Right lung (tissue), 5 donors: ENCODE measurements around the gene NRDE2. TPM values are rescaled to one million over a fixed set of nuclear protein-coding genes. Genes with fewer than 3 reads are reported as not detected.
"Not testable (repeated sequence)": the region's sequence is repeated elsewhere in the genome, so short reads cannot be mapped to it uniquely, and the experiment has no call there.

ENCODE experiments used
- DNase-seq, 2 donors: peaks; one replicate each; pipeline ENCODE4 v3.0.0-alpha.2; 2013
- polyA plus RNA-seq, 5 donors: library from polyadenylated mRNA; unstranded; fragments of 120-200 nt; gene quantifications; one replicate each; pipeline versions ENCODE4 v1.2.1 to v1.2.3, GENCODE V29; 2013; ENCODE audit warnings: inconsistent platforms in 1 of 5, low replicate concordance in 1 of 5; ENCODE audit not compliant: insufficient read length in 5 of 5, insufficient read depth in 1 of 5

The NRDE2 gene
- polyA plus RNA-seq, 5 donors: 17.4 to 24.7 (median 20.0) TPM

DNA sequence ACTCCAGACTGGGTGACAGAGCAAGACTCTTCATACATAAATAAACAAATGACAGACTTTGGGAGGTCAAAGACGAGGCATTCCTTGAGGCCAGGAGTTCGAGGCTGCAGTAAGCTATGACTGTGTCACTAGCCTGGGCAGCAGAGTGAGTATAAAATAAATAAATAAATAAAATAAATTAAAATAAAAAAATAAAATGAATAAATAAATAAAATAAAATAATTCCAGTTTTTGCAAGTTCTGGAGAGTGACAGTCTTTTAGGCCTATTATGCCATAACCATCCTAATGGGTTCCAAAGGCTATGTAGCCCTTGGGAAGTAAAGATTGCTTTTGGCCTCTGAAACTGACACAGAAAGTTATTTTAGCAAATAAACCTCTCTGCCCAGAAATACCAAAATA lies 16.5 kb upstream of the NRDE2 start:
- no peak for DNase-seq

DNA sequence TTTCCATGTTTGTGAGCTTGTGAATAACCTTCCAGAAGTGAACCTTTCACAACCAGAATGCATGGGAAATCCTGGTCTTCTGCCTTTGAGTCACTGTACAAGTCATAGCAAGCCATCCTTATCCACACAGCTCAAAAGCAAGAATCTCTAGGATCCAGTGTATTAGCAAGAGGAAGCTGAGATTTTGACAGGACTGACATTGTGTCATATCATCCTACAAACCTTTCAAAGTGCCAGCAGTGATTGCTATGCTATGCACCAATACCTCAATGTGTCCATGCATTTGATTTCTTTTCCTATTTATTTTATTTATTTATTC lies 13.5 kb upstream of the NRDE2 start:
- DNase-seq: no peak

DNA sequence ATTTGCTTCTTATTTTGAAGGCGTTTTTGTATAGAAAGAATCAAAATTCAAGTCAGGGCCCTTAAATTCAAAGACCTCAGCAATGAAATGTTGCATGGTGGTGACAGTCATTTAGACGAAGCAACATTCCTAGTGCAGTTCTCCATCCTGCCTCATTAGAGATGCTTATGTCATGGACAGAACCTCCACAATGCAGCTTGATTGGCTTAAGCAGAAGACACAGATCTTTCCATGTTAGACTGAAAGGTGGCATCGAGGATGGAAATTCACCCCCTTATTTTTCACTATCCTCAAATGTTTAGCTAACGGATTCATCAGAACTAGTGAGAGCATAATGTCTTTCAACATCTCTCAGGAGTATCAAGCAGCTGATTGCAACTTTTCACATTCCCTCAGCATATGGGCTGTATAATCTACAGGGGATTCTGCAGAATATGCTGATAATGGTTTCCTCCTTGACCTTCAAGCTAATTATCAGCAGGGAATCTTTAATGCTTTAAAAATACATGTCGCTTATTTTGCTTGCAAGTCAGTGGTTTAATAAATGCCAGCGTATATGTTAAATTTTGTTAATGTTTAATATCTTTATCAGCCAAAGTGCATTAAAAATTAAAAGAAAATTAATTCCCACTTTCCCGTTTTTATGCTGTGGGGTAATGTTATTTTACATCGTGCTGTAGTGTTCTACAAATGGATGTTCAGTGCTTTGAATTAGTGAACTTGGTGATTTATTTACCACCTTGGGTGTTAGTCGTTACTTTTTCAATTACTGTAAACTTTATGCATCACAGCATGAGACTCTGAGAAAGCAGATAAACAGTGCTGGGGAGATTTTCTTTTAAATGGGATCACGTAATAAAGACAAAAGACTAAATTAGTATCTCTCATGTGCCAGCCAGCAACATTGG lies 12.8 kb upstream of the NRDE2 start:
- no peak for DNase-seq

DNA sequence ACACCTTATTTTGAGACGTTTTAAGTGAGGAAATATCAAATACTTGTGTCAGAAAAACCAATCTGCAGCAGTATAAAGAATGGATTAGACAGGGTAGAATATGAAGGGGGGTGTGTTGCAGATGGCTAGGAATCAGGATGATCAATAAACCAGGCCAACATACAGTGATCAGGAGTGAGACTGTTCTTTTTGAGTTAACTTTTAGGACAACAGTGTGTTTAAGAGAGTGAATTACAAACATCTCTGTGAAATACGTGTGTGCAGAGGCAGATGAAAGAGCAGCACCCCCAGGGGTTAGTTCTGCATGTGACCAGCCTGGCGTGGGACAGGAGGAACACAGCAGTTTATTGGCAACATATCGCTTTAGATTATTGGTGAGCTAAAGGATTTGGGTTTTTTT lies 10.6 kb upstream of the NRDE2 start:
- no peak for DNase-seq

DNA sequence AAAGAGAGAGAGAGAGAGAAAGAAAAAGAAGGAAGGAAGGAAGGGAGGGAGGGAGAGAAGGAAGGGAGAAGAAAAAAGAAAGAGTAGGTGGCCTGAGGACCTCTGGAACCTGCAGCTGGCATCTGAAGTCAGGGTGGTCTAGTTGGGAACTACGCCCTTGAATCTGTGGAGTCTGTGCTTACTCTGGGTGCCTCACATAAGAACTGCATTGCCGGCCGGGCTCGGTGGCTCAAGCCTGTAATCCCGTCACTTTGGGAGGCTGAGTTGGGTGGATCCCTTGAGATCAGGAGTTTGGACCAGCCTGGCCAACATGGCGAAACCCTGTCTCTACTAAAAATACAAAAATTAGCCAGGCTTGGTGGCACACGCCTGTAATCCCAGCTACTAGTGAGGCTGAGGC lies 10.0 kb upstream of the NRDE2 start:
- no peak for DNase-seq

DNA sequence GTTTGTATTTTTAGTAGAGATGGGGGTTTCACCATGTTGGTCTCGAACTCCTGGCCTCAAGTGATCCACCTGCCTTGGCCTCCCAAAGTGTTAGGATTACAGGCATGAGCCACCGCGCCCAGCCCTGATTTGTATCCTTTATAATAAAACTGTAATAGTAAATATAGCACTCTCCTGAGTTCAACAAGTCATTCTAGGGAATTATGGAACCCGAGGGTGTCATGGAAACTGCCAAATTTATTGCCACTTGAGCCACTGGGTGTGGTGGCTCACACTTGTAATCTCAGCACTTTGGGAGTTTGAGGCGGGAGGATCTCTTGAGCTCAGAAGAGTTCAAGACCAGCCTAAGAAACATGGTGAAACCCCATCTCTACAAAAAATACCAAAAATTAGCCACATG lies 9.5 kb upstream of the NRDE2 start:
- DNase-seq: not testable (repeated sequence)

DNA sequence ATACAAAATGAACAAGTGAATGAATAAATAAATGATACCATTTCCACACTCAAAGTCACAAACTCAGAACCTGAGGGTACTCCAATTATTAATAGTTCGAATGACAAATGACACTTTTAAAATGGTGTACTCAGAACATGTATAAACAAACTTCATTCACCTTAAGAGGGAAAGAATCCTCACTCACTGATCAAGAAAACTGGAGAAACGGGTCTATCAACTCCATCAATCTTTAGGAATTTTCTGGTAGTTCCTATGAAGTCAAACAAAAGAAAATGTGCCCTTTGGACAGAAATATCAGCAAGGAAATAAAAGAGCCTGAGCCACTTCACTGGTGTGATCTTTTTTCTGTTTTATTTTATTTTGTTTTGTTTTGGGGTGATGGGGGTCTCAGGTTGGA lies 5.2 kb upstream of the NRDE2 start:
- DNase-seq: peak; percentile 17 to 28

DNA sequence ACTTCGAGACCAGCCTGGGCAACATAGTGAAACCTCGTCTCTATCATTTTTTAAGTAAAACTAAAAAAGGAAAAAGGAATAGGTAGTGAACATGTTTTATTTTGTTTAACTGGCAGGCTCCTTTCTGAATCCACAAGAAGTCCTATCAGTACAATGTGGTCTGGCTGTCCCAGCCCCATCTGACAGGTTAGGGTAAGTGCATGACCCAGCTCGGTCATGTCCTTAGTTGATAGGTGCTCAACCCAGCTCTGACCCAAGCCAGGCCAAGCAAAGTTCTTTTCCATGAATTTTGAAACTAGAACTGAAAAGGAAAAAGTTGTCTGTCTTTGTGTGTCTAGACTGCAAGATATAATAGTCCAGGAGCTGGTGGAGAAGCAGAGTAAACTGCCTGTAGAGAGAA lies 4.7 kb upstream of the NRDE2 start:
- DNase-seq: no peak

DNA sequence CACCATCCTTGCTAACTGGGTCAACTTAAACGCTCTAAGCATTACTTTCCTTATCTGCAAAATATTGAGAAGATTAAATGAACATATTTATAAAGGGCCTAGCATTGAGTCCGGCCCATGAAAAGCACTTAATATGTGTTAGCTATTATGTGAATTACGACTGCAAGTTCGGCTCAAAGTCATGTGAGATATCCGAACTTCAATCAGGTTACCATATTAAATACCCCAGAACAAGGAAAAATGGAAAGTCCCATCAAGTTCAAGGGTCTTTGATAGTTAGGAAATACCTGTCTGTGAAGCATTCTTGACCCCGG lies 487 bp upstream of the NRDE2 start:
- DNase-seq: no peak

DNA sequence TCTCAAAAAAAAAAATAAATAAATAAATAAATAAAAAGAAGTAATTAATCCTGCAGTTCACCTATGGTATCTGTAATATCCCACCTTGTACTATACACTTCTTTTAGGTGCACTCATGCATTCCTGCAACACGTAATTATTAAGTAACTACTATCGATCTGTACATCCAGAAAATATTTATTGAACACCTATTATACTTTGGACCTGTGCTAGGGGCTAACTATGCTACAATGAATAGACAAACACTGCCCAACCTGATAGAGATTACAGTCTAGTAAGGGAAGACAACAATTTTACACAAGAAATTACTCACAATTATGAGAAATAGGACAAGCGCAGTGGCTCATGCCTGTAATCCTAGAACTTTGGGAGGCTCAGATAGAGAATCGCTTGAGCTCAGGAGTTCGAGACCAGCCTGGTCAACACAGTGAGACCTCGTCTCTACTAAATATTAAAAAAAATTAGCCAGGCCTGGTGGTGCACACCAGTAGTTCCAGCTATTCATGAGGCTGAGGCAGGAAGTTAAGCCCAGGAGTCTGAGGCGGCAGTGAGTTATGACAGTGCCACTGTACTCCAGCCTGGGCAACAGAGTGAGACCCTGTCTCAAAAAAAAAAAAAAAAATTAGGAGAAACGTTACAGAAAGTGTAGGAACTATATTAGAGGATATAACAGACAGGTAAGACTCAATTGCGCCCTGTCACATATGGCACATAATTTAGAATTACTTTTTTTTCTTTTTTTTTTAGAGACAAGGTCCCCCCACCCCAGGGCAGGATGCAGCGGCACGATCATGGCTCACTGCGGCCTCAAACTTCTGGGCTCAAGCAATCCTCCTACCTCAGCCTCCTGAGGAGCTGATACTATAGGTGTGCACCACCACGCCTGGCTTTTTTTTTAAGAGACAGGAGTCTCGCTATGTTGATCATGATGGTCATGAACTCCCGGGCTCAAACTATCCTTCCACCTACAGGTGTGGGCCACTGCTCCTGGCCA lies 1.2 kb downstream of the NRDE2 start:
- no peak for DNase-seq

DNA sequence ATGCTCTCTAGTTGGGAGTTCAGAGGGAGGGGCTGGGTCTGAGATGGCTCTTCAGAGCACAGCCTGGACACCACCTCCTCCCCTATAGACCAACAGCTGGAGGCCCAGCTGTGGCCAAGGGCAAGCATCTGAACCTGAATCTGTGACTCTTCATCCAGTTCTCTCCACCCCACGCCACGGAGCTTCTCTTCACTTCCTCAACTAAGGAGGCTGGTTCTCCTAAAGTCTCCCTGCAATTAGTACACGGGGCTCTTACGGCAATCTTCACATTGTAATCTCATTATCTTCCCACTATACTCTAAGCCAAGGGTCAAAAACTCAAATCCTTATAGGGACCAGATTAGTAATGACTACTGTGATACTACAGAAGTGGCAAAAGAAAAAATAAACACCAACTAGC lies 9.8 kb downstream of the NRDE2 start:
- DNase-seq: no peak

DNA sequence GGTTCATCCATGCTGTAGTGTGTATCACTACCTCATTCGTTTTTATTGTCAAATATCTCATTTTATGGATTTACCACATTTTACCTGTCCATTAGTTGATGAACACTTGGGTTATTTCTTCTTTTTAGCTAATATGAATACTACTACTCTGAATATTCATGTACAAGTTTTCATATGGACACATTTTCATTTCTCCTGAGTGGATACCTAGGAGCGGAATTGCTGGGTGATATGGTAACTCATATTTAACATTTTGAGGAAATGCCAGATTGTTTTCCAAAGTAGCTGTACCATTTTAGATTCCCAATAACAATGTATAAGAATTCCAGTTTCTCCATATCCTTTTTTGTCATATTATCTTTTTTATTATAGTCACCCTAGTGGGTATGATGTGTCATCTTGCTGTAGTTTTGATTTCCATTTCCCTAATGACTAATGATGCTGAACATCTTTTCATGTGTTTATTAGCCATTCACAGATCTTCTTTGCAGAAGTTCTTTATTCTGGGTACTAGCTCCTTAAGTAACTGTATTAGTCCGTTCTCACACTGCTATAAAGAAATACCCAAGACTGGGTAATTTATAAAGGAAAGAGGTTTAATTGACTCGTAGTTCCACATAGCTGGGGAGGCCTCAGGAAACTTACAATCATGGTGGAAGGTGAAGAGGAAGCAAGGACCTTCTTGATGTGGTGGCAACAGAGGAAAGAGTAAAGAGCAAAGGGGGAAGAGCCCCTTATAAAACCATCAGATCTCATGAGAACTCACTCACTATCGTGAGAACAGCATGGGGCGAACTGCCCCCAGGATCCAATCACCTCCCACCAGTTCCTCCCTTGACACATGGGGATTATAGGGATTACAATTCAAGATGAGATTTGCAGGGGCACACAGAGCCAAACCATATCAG lies 11.9 kb downstream of the NRDE2 start:
- DNase-seq: no peak

DNA sequence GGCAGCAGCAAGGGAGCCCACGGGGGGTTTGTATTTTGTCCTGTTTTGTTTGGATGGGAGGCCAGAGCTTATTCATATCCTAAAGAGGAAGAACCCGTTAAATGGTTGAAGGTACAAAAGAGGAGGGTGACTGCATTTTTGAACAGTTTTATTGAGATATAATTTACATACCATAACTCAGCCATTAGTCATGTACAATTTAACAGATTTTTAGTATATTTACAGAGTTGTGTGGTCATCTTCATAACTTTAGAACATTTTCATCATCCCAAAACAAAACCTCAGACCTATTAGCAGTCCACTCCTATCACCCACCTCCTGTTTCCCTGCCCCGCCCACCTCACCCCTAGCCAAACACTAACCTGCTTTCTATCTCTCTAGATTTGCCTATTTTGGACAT lies 12.6 kb downstream of the NRDE2 start:
- DNase-seq: no peak

DNA sequence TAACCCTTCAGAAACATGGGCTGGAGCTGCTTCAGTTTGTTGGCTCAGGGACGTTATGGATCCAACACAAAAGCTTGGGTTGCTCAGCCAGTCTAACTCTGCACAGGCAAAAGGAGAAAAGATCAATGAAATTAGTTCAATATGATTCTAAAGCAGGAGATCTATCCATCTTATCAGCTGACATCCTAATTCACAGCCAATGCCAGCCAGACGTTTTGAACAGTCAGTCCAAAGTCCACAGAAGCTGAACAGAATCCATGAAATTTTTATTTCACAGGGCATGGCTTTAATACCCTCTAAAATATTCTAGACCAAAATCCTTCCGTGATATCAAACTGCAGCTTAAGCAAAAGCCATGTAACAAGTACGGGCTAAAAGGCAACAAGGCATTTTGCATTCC lies 13.7 kb downstream of the NRDE2 start:
- no peak for DNase-seq

DNA sequence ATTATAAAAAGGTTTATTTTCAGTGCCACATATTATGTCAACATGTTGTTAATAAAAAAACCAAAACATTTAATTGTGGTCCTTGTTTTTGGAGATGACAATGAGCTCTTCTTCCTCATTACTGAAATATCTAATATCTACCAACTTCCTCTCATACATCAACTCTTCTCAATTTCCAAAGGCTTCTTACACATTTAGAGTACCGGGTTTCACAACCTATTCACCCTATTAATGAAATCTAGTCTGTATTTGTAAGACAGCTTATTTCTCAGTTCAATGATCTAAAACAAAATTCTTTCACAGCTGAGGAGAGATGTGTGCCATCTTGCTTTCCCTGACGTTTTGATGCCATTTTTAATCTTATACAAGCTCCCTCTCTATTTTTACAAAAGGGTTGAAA lies 14.5 kb downstream of the NRDE2 start:
- DNase-seq: no peak

DNA sequence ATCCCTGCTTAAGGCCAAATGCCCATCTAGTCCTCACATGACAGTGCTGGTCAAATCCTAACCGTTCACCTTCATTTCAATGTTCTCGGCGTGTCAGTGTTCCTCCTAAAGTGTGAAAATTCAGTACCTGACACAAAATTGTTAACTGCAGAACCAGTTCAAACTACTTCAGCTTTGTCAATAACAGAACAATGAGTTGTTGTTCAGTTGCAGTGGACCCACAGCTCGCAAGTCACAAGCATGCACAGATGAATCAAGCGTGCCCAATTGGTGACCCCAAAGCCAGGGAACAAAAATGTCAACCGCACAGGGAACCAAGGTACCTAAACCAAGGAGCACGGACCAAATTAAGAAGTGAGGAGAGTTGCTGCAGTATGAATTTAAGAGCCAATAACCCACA lies 23.2 kb downstream of the NRDE2 start:
- DNase-seq: no peak

DNA sequence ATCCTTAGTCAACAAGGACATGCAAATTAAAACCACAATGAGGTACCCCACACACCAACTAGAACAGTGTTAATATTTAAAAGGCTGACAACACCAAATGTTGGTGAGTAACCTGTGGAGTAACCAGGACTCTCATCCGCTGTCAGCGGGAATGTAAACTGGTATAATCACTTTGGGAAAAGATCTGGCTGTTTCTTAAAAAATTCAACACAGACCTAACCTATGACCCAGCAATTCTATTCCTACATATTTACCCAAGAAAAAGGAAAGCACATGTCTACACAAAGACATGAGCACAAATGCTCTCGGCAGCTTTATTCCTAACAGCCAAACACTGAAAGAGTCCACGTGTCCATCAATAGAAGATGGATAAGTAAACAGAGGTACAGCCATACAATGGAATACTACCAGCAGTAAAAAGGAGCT lies 26.6 kb downstream of the NRDE2 start:
- no peak for DNase-seq

DNA sequence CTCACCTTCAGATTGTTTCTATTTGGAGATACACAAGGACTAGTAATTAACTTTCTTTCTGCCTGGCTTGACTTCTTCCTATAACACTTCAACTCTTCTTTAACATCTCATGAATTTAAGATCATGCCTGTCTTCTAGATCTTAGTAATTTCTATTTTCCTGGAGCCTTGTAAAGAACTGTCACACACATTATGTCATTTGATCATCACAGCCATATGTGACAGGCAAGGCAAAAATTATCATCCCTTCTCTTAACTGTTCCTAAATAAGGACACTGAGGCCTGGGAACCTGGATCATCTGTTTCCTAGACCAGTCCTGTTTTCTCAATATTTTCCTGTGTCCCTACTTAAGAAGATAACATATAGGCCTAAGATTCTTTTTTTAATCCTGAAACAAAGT lies 27.2 kb downstream of the NRDE2 start:
- no peak for DNase-seq

DNA sequence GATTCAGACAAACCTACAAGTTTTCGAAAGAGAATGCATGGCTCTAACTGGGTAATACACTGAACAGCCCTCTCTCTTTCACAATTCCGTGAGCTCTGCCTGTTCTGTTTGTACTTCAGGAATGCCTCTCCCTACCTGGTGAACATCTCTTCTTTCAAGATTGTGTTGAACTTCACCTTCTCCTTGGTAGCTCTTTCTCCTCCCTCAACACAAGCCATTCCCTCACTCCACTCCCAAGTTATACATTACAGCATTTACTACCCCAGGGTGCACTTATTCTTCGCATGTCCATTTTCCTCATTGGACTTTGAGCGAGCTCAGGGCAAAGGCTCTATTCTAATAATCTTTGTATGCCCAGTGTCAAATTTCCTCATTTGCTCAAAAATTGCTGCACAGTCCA lies 28.3 kb downstream of the NRDE2 start:
- no peak for DNase-seq

DNA sequence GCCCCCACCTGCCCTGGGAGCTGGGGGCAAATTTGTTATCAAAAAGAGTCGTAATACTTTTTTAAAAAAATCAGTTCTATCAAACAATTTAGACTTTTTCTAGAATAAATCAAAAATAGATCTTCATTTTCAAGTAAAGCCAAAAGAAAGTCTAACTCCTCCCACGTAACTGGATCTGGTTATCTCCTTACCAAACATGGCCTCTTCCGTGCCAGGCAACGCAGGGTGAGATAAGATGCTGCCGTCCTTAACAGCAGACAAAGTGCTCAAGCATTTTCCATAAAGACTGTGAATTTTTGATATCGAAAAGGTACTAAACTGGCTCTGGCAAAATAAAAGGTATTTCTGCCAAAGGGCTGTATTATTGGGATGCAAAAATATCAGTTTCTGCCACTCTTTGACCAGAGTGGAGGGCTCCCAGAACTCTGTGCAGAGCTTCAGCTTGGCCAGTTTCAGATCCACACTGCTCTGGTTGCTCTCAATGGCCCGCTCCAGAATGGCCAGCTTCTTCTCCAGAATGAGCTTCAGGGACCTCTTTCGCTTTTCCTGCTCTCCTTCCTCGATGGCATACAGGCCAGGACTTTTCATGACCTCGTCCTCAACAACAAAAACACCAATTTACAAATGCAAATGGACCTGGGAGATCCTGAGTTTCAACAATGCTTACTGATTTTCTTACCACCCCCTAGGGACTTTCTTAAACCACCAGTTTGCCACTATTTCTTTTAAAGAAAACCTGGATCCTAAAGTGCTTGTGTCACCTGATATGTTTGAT lies 29.0 kb downstream of the NRDE2 start:
- DNase-seq: no peak

DNA sequence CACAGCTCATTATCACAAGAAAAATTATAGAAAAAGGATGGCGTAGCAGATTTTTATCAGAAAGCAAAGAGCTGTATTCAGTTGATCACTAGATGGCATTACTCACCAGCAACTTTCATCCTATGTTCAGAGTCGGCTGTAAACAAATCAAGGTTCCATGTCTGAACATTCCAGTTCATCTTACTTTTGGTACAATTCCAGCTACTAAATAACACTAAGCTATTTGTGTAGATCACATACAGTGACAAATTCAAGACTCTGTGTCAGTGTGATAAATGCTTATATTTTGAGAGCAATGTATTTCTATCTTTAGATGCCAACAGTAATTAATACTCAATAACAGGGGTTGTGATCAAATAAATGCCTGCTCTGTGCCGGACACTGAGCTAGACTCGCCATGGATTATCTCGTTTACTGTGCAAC lies 30.1 kb downstream of the NRDE2 start:
- peak; percentile 35 to 51 for DNase-seq
